ENCODE data around the gene ADORA3.

- TF ChIP-seq, protein P1, sequence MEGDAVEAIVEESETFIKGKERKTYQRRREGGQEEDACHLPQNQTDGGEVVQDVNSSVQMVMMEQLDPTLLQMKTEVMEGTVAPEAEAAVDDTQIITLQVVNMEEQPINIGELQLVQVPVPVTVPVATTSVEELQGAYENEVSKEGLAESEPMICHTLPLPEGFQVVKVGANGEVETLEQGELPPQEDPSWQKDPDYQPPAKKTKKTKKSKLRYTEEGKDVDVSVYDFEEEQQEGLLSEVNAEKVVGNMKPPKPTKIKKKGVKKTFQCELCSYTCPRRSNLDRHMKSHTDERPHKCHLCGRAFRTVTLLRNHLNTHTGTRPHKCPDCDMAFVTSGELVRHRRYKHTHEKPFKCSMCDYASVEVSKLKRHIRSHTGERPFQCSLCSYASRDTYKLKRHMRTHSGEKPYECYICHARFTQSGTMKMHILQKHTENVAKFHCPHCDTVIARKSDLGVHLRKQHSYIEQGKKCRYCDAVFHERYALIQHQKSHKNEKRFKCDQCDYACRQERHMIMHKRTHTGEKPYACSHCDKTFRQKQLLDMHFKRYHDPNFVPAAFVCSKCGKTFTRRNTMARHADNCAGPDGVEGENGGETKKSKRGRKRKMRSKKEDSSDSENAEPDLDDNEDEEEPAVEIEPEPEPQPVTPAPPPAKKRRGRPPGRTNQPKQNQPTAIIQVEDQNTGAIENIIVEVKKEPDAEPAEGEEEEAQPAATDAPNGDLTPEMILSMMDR (IDR thresholded peaks at IDR 0.05) = no peak
- no peak for TF ChIP-seq POLR2A (IDR thresholded peaks at IDR 0.05)
Observed at GRCh38 chr1:111480674-111481073, 22.8 kb downstream of the ADORA3 start.
